B cell (primary cell): ENCODE results near the gene CTNNA2.

ENCODE experiments used
- EZH2 ChIP-seq: IDR thresholded peaks from 2 replicates; pipeline ENCODE4 v1.6.1; 2012; ENCODE audit warnings: borderline replicate concordance, low read depth, mild to moderate bottlenecking, moderate library complexity, low read length; ENCODE audit not compliant: insufficient read depth, poor library complexity, severe bottlenecking
- TF ChIP-seq, protein P1 (sequence below): fragments of 200-600 bp; IDR thresholded peaks from one replicate; pipeline ENCODE4 v1.8.0; 2022; ENCODE audit warnings: antibody characterized with exemption, mild to moderate bottlenecking

DNA sequence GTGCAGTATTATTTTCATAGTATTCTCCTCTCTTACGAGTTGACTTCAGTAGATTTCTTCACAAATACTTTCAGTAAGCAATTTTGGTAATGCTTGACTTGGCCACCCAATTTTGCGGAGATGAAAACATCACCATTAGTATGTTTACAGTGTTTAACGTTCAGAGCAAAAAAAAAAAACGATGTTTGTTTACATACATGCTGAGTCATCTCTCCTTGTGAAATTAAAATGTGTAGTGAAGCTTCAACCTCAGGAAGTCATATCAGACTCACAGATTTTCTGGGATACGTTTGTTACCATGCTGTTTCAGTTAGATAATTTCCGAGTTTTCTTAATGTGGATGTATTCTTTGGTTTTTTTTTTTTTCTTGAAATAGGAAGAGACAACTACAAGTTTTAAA is 100.1 kb downstream of the CTNNA2 start:
- TF ChIP-seq, protein P1, sequence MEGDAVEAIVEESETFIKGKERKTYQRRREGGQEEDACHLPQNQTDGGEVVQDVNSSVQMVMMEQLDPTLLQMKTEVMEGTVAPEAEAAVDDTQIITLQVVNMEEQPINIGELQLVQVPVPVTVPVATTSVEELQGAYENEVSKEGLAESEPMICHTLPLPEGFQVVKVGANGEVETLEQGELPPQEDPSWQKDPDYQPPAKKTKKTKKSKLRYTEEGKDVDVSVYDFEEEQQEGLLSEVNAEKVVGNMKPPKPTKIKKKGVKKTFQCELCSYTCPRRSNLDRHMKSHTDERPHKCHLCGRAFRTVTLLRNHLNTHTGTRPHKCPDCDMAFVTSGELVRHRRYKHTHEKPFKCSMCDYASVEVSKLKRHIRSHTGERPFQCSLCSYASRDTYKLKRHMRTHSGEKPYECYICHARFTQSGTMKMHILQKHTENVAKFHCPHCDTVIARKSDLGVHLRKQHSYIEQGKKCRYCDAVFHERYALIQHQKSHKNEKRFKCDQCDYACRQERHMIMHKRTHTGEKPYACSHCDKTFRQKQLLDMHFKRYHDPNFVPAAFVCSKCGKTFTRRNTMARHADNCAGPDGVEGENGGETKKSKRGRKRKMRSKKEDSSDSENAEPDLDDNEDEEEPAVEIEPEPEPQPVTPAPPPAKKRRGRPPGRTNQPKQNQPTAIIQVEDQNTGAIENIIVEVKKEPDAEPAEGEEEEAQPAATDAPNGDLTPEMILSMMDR: no peak
- TF ChIP-seq EZH2: no peak
